GM21360 (cell line): ENCODE data around the gene MSH3.
"Not testable (repeated sequence)": the region's sequence is repeated elsewhere in the genome, so short reads cannot be mapped to it uniquely, and the experiment has no call there.

Experiments
- ATAC-seq: cut with Tn5 transposase; IDR thresholded peaks from one replicate; pipeline ENCODE4 v1.9.1; 2021; ENCODE audit warnings: mild to moderate bottlenecking, moderate library complexity; ENCODE audit not compliant: unreplicated experiment

Gene MSH3

DNA sequence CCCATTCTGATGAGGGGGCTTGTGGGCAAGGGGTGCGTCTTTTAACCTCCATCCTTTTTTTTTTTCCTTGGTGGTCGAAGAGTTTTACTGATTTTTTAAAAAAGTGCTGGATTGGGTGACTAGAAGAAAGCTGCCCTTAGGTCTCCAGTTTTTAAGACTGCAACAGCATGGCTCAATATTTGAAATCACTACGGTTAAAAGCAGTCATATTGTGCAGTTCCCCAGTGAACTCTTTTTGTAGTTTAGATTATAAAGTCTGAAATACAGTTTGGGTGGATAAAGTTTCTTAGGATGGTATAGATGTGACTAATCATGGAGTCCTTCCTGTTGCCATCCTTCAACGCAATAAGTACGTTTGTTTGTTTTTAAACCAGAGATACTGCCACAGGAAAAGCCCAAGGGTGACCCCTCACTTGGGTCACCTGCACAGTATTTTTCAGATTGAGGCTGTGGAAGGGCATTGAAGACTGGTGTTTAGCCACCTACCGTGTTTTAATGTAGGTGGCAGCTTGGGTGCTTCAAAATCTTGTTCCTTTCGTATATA lies 851 bp downstream of the MSH3 start:
- ATAC-seq = no peak

DNA sequence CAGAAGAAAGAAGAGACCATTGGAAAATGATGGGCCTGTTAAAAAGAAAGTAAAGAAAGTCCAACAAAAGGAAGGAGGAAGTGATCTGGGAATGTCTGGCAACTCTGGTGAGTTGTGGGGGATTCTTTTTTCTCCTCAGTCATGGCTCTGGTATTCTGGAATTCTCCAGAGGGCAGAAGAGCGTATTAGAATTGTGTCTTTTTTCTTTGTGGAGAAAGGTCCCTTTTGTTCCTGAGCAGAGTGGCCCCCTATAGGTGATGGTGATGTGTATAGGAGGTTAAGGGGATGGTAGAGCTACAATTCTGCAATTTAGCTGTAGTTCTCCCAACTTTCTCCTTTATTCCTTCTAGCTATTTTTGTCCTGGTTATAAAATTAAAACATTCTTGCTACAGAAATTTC lies 2.0 kb downstream of the MSH3 start:
- no peak for ATAC-seq

DNA sequence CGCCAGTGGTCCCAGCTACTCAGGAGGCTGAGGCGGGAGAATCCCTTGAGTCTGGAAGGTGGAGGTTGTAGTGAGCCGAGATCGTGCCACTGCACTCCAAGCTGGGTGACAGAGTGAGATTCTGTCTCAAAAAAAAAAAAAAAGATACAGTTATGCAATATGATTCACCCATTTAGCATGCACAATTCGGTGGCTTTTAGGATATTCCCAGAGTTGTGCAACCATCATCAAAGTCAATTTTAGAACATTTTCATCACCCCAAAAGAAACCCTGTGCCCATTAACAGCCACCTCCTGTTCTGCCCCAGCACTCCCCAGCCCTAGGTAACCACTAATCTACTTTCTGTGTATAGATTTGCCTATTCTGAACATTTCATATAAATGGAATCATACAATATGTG lies 4.7 kb downstream of the MSH3 start:
- ATAC-seq = no peak

- not testable (repeated sequence) for ATAC-seq
Measured at GRCh38 chr5:80660661-80661060, 6.2 kb downstream of the MSH3 start.

DNA sequence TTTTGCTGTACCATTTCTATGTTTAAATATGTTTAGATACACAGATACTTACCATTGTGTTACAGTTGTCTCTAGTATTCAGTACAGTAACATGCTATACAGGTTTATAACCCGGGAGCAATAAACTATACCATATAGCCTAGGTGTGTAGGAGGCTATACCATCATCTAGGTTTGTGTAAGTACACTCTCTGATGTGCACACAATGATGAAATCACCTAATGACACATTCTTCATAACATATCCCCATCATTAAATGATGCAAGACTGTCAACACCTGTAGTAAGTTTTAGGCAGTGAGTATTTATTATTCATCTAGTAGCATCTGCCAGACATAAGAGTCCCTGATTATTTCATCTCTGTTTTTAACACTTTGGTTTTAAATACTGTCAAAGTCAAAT lies 7.7 kb downstream of the MSH3 start:
- no peak for ATAC-seq

DNA sequence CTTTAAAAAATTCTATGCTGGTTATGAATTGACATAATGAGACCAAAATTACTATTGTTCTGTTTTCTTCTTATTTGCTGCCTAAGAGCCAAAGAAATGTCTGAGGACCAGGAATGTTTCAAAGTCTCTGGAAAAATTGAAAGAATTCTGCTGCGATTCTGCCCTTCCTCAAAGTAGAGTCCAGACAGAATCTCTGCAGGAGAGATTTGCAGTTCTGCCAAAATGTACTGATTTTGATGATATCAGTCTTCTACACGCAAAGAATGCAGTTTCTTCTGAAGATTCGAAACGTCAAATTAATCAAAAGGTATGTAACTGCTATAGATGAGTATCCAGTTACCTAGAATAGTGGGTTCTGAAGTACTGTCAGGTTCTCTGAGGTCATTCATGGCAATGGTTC lies 10.6 kb downstream of the MSH3 start:
- ATAC-seq = no peak

DNA sequence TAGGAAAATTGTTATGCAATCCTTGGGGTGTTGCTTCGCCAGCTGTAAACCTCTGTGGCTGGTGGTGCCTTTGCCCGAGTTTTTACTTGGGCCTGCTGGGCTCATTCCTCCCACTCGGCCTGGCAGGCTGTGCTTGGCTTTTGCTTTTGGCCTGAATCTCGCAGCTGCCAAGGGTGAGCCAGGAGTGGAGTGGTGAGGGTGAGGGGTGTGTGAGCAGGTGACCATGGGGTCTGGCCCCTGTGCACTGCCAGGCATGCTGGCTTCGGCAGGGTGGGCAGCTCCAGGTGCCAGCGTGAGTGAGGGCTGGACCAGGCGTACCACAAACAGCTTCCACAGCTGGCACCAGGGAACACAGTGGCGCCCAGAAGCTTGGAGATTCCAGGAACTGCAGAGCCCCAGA lies 12.9 kb downstream of the MSH3 start:
- no peak for ATAC-seq

DNA sequence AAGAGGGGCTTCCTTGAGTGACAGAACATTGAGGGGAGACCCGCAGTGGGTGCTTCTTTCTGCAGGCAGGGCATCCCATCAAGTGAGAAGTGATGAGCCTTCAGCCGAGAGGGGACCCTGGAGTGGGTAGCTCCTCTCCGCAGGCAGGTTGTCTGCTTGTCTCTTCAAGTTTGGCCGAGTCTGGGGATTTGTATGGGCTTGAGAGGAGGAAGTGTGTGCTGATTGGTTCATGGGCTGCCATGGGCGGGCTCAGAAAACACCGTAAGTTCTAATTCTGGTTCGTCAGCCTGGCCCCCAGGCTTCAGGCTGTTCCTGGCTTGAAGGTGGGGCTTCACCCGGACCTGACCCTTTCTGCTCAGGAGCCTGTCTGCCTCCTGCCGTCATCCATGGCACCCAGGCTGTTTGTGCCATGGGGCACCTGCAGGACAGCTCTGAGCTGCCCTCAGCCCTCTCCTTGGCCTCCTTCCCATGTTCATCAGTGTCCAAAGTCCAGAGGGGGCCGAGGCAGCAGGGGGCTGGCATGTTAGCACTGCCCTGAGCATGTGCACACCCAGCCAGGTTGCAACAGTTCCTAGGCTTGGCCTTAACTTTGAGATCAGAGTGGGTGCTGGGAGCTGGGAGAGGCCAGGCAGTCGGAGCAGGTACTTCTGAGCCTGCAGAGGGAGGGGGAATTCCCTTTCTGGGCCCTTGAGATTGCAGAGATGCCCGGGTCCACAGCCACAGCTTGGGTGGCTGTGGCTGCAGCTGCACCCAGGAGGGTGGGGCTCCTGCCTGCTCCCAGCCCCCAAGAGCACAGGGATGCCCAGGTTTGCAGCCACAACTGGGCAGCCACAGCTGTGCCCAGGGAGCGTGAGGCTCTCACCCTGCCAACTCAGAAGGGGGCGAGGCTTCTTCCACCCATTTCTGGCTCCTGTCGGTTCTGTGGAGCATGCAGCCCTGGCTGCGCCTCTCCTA lies 13.8 kb downstream of the MSH3 start:
- peak; percentile 57 for ATAC-seq

DNA sequence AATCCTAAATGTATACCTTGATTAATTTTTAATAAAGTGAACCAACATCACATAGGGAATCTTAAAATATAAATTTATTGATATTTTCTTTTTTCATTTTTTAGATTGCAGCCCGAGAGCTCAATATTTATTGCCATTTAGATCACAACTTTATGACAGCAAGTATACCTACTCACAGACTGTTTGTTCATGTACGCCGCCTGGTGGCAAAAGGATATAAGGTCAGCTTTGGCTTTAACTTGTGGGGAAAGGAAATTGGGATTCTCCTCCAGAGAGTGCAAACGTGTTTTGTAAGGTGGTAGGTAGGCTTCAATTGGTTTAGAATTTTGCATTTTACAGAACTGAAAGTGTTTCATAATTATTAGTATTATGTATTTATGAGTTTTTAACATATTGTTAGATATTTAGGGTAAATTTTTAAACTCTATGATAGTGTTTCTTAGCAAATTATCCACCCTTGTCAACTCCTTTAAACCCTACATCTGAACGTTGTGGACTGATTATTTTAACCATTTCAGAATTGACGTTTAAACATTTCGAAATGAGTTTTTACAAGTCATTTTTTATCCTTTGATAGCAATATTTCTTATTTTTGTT lies 17.8 kb downstream of the MSH3 start:
- ATAC-seq = no peak

GRCh38 chr5:80676706-80677105 lies 22.3 kb downstream of the MSH3 start:
- no peak for ATAC-seq

- ATAC-seq = no peak
Measured at GRCh38 chr5:80686757-80687156, 32.3 kb downstream of the MSH3 start.

DNA sequence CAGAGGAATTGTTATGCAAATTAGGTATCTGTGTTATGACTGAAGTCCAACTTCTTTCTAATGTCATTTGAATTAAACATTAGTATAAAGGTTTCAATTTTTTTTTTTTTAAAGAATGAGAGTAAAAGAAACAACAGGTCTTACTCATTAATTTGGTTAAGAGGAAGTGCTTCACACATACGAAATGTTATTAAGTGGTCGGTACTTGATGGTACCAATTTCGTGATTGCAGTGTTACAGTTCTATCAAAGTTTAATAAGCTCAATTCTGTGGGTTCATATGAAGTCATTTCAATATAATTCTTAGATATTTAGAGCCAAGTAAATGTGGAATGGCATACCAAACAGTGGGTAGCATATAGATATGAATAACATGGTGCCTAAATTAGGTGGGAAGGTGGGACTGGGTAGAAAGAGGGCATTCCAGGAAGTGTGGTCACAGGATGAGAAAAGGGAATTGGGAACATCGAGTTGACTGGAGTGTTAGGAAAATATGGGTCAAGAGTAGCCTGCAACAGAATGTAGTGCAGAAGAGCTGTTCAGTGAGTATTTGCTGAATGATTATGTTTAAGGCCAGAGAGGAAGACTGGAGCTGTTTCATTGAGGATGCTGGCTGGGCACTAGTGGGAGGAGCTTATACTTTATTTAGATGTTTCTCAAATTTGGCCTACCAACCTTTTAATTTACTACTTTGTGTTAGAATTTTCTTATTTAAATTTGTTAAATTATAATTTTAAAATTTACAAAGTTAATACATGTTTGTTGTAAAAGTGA lies 34.4 kb downstream of the MSH3 start:
- ATAC-seq = no peak

DNA sequence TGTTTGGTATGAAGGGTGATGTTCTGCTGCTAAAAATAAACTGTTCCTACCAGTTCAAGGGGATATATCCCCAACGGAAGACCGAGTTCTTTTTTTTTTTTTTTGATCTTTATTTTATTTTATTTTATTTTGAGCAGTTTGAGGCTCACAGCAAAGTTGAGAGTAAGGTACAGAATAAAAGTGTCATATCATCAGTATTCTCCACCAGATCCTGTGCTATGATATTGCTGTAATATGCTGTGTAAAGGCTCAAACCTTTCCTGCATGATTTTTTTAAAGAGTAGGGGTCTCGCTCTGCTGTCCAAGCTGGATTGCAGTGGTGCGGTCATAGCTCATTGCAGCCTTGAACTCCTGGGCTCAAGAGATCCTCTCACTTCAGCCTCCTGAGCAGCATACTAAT lies 35.2 kb downstream of the MSH3 start:
- ATAC-seq = no peak

DNA sequence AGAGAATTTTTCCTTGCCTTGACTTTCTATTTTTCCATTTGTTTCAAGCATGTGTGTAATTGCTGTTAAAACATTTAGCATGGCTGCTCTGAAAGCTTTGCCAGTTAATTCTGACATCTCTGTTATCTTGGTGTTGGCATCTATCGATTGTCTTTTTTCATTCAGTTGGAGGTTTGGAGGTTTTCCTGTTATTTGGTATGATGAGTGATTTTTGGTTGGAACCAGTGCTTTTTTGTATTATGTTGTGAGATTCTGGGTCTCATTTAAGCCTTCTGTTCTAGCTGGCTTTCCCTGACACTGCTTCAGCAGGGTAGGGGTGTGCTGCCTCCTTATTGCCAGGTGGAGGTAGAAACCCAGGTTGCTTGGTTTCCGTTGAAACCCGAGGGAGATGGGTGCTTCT lies 41.2 kb downstream of the MSH3 start:
- no peak for ATAC-seq

DNA sequence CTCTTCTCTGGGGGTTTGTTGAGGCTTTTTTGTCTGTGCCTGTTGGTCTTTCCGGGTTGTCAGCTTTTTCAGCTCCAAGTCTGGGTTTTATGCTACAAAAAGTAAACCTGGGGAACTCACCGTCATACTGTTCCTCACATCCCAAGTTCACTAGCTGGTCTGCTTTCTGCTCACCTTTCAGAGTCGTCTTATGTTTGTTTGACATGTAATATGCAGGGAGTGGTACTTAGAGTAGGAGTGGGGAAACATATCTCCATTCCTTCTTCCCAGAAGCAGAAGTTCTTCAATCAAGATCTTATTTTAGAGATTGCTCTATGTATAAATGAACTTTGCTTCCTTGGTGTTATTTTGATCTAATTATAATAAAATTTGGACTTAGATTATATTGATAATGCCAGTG lies 42.0 kb downstream of the MSH3 start:
- no peak for ATAC-seq

GRCh38 chr5:80697100-80697499 lies 42.6 kb downstream of the MSH3 start:
- ATAC-seq = no peak

- no peak for ATAC-seq
Measured at GRCh38 chr5:80698369-80698768, 43.9 kb downstream of the MSH3 start.

DNA sequence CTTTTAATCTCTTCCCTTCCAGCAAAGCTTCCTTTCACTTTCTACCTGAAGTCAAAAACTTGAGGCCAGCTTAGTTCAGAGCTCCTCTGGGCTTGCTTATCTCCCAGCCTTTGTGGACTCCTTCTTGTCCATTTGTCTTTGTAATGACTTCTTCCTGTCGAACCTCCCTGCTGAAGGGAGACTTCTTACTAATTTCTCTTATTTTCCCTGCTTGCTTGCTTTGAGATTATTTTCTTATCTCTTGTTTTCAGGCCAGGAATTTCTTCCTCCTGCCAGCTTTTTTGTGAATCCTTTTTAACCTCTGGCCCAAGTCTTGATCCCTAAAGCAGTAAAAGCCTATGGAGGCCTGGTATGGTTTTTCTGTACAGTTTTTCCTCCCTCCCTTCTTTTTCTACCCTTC lies 47.1 kb downstream of the MSH3 start:
- no peak for ATAC-seq

DNA sequence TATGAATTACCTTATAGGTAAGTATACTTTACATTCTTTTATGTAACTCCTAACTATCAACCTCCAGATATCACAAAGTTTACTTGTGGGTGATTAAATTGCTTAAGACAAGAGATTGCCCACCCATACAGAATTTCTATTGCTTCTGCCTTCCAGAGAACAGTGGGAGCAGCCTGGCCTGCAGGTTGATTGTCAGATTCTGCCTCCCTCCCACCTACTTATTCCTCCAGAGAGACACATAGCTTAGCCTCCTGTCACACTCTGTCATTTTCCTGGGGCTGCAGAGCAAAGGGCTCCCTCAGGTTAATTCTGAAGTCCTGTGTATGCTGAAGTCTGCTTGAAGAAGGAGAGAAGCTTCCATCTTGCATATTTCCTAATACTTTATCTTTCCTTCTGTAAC lies 48.8 kb downstream of the MSH3 start:
- ATAC-seq = no peak

DNA sequence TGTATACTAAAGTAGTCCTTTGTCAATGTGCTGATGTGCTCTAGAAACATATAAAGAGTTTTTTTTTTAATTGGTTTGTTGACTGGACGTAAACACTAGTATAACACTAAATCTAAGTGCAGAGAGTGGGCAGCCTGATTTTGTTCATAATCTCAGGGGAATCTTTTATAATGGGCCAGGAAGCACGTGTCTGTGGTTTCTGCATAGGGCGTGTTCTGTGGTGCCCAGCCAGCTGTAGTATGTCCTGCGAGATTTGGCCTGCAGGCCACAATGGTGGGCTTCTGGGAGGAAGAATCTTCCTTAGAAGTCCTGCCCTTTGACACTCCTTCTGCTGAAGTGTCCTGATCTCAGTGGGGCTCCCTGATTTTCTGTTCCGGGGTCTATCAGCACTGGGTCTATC lies 49.3 kb downstream of the MSH3 start:
- no peak for ATAC-seq

- no peak for ATAC-seq
Measured at GRCh38 chr5:80704221-80704620, 49.8 kb downstream of the MSH3 start.
